Uterus (tissue), 2 donors: ENCODE measurements around the gene SH3BP2.

ENCODE experiments used
- CTCF ChIP-seq, 4 experiments: fragments of 200-600 bp in 2 of 4; fragments of 450-650 bp in 2 of 4; sonication (generic) in 2 of 4; IDR thresholded peaks; one replicate each; pipeline ENCODE4 v1.5.1; 2016 to 2019; ENCODE audit warnings: antibody characterized with exemption in 4 of 4, mild to moderate bottlenecking in 2 of 4, moderate library complexity in 1 of 4
- POLR2A ChIP-seq, 2 donors: fragments of 450-650 bp; IDR thresholded peaks; one replicate each; pipeline ENCODE4 v1.6.1; 2016; ENCODE audit warnings: antibody characterized with exemption in 2 of 2, mild to moderate bottlenecking in 1 of 2, moderate library complexity in 1 of 2

GRCh38 chr4:2787230-2788100, 5.4 kb upstream of the SH3BP2 start:
- TF ChIP-seq CTCF (IDR thresholded peaks at IDR 0.05) (no peak), POLR2A (IDR thresholded peaks at IDR 0.05) (no peak)
